A549 (cell line): ENCODE measurements around the gene YAE1. TPM values are rescaled to one million over a fixed set of nuclear protein-coding genes. Genes with fewer than 3 reads are reported as not detected.

ENCODE experiments used
- ATAC-seq, 2 experiments: fragments of 200-7000 bp in 1 of 2; fragments of >200 bp in 1 of 2; cut with Nextera tagmentation in 1 of 2; cut with Tn5 transposase in 1 of 2; 3 replicates each; pipeline versions ENCODE4 v1.8.0 to v1.9.1; 2018 to 2020; ENCODE audit warnings: mild to moderate bottlenecking in 1 of 2, moderate library complexity in 1 of 2
- CTCF ChIA-PET: fragments of 300-600 bp; sonication (Branson Sonifier 250); formaldehyde crosslinking; extraction: SDS; loops from one replicate; lab custom pipeline; 2021; ENCODE audit warnings: antibody characterized with exemption, inconsistent platforms; lab: Yijun Ruan, JAX
- POLR2A ChIA-PET: fragments of 350-600 bp; formaldehyde crosslinking; extraction: SDS; loops from one replicate; lab custom pipeline; 2021; ENCODE audit warnings: antibody characterized with exemption, inconsistent platforms; lab: Yijun Ruan, JAX
- DNase-seq, 2 experiments: peaks; one replicate each; pipeline versions ENCODE4 v3.0.0 to v3.0.0-alpha.2; 2011 to 2016; ENCODE audit warnings: low read depth in 1 of 2, low spot score in 1 of 2
- FAIRE-seq: peaks from 2 replicates; lab custom pipeline; 2011; peaks lifted over from hg19 to GRCh38; lab: Jason Lieb, UNC
- H3K27ac ChIP-seq, 2 experiments: fragments of >200 bp; sonication (Bioruptor Twin); formaldehyde crosslinking; 3 replicates each; pipeline ENCODE4 v1.5.1; 2016 to 2017
- H3K4me1 ChIP-seq: fragments of >200 bp; sonication (Bioruptor Twin); formaldehyde crosslinking; 3 replicates; pipeline ENCODE4 v1.6.1; 2016
- H3K4me2 ChIP-seq: fragments of >200 bp; sonication (Bioruptor Twin); formaldehyde crosslinking; 3 replicates; pipeline ENCODE4 v1.6.1; 2016
- H3K4me3 ChIP-seq: fragments of >200 bp; sonication (Bioruptor Twin); formaldehyde crosslinking; 3 replicates; pipeline ENCODE4 v1.5.1; 2016
- H3K9me3 ChIP-seq: fragments of >200 bp; sonication (Bioruptor Twin); formaldehyde crosslinking; 3 replicates; pipeline ENCODE4 v1.6.1; 2016
- BHLHE40 ChIP-seq: IDR thresholded peaks from 2 replicates; pipeline ENCODE4 v1.6.1; 2012; ENCODE audit warnings: low read depth, low read length, inconsistent platforms
- FOSL2 ChIP-seq, 2 experiments: fragments of 450-650 bp in 1 of 2; fragments of >200 bp in 1 of 2; sonication (Bioruptor Twin) in 1 of 2; formaldehyde crosslinking; IDR thresholded peaks; 2 replicates each; pipeline versions ENCODE4 v1.5.0 to v1.6.1; 2016 to 2020; ENCODE audit warnings: mild to moderate bottlenecking in 1 of 2, moderate library complexity in 1 of 2
- HEYL ChIP-seq: fragments of 250-450 bp; sonication (Bioruptor Pico); IDR thresholded peaks from 2 replicates; pipeline ENCODE4 v1.8.0; 2021; ENCODE audit warnings: mild to moderate bottlenecking, moderate library complexity
- HOXB5 ChIP-seq: fragments of 250-450 bp; sonication (Bioruptor Pico); IDR thresholded peaks from 2 replicates; pipeline ENCODE4 v1.5.0; 2020; ENCODE audit warnings: mild to moderate bottlenecking, moderate library complexity
- JUN ChIP-seq, 2 experiments: fragments of >200 bp; sonication (Bioruptor Twin); formaldehyde crosslinking; IDR thresholded peaks; 2 replicates in 1 of 2; 3 replicates in 1 of 2; pipeline ENCODE4 v1.6.1; 2016 to 2017
- JUNB ChIP-seq: fragments of >200 bp; sonication (Bioruptor Twin); formaldehyde crosslinking; IDR thresholded peaks from 2 replicates; pipeline ENCODE4 v1.6.1; 2016
- KDM1A ChIP-seq: fragments of 200-600 bp; sonication (generic); IDR thresholded peaks from 2 replicates; pipeline ENCODE4 v1.6.1; 2016; ENCODE audit warnings: low read depth, mild to moderate bottlenecking
- KDM5A ChIP-seq: fragments of 200-600 bp; sonication (generic); IDR thresholded peaks from 2 replicates; pipeline ENCODE4 v1.6.1; 2016; ENCODE audit warnings: antibody characterized with exemption, mild to moderate bottlenecking
- MAZ ChIP-seq: fragments of 150-350 bp; IDR thresholded peaks from 2 replicates; pipeline ENCODE4 v1.6.1; 2014; ENCODE audit warnings: antibody characterized with exemption, low read depth, low read length, borderline replicate concordance
- NR3C1 ChIP-seq: fragments of >200 bp; sonication (Bioruptor Twin); formaldehyde crosslinking; IDR thresholded peaks from 3 replicates; pipeline ENCODE4 v1.6.1; 2017
- RAD21 ChIP-seq, 2 experiments: fragments of >200 bp in 1 of 2; sonication (Bioruptor Twin) in 1 of 2; formaldehyde crosslinking in 1 of 2; IDR thresholded peaks in 1 of 2; conservative IDR thresholded peaks in 1 of 2; 2 replicates in 1 of 2; 3 replicates in 1 of 2; pipeline ENCODE4 v1.6.1; 2012 to 2018; ENCODE audit warnings: inconsistent platforms in 1 of 2
- RCOR1 ChIP-seq: fragments of 150-350 bp; IDR thresholded peaks from 2 replicates; pipeline ENCODE4 v1.6.1; 2014; ENCODE audit warnings: antibody characterized with exemption, low read length, low read depth
- RFX5 ChIP-seq: fragments of 450-650 bp; IDR thresholded peaks from 2 replicates; pipeline ENCODE4 v1.7.1; 2014; ENCODE audit warnings: antibody characterized with exemption, mild to moderate bottlenecking, moderate library complexity
- ZFP36 ChIP-seq: fragments of 450-650 bp; IDR thresholded peaks from 2 replicates; pipeline ENCODE4 v1.6.1; 2014; ENCODE audit warnings: borderline replicate concordance; ENCODE audit not compliant: partially characterized antibody
- ZNF302 ChIP-seq: fragments of 250-450 bp; sonication (Bioruptor Pico); IDR thresholded peaks from 2 replicates; pipeline ENCODE4 v1.9.0; 2021; ENCODE audit warnings: inconsistent platforms, mild to moderate bottlenecking, moderate library complexity
- ZSCAN20 ChIP-seq: fragments of 250-450 bp; sonication (Bioruptor Pico); IDR thresholded peaks from 2 replicates; pipeline ENCODE4 v1.8.0; 2022; ENCODE audit warnings: mild to moderate bottlenecking, moderate library complexity
- WGBS: methylation state at CpG from one replicate; pipeline ENCODE4 v1.1.6; 2017; ENCODE audit errors: missing lambda C conversion rate; 5-methylcytosine and 5-hydroxymethylcytosine counted together
- polyA plus RNA-seq, 4 experiments: library from polyadenylated mRNA; depleted of rRNA in 3 of 4; stranded (reverse); fragments of >200 nt; fragmentation: RNase III in 1 of 4; extraction: RNeasy Plus Mini Kit Qiagen cat#74134 plus additional on column Dnase treatment in 1 of 4; gene quantifications; 2 replicates in 3 of 4; 3 replicates in 1 of 4; pipeline ENCODE4 v1.2.3, GENCODE V29; 2011 to 2017
- TF ChIP-seq, protein P1 (sequence below): fragments of 200-600 bp; sonication (generic); IDR thresholded peaks from 2 replicates; pipeline ENCODE4 v1.6.1; 2016; ENCODE audit warnings: antibody characterized with exemption, mild to moderate bottlenecking, moderate library complexity
- TF ChIP-seq, protein P2 (sequence below): IDR thresholded peaks from 2 replicates; pipeline ENCODE4 v1.6.1; 2012; ENCODE audit warnings: low read depth, borderline replicate concordance
- TF ChIP-seq, protein P3 (sequence below): fragments of 250-450 bp; sonication (Bioruptor Pico); IDR thresholded peaks from 2 replicates; pipeline ENCODE4 v1.5.0; 2020; ENCODE audit warnings: low read depth, mild to moderate bottlenecking, moderate library complexity
- TF ChIP-seq, protein P4 (sequence below): fragments of >200 bp; sonication (Bioruptor Twin); formaldehyde crosslinking; IDR thresholded peaks from 3 replicates; pipeline ENCODE4 v1.5.1; 2016
- TF ChIP-seq, protein P5 (sequence below): fragments of >200 bp; sonication (Bioruptor Twin); formaldehyde crosslinking; IDR thresholded peaks from 3 replicates; pipeline ENCODE4 v1.6.1; 2016

The YAE1 gene
- polyA plus RNA-seq, 2 of the 4 experiments (the other 2 are of a cell fraction), result 59.1 to 61.2 TPM

DNA sequence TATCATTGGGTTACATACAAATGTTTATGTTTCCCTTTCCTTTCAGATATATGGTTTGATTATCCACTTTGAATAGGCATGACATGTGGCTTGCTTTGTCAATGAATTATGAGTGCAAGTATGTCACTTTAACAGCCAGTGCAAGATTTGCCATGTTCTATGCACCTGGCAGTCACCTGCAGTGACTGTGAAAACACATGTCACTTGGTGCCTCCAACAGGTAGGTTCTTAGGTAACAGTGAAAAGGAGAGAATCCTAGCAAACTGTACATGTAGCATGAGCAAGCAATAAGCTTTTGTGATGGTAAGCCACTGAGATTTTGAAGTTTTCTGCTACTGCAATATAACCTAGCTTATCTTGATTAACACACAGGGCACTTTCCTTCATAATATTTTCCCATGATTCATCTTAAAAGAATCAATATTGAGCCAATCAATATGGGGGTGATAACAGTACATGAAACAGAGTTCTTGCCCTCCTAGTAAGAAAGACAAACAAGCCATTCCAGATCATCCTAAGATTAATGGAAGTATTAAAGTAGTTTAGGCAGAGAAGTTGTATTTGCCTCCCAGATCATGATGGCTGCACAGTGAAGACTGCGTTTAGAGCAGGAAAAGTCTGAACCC is 49.3 kb downstream of the YAE1 start:
- Histone ChIP-seq H3K4me1 (peaks cover 6% of the 10 kb centered on the region; the same call in 1 of the 3 replicates), H3K9me3 (no peaks in the 10 kb centered on the region), H3K27ac (no peak overlapping the region), H3K4me3 (no peak overlapping the region), H3K4me2 (no peak overlapping the region)
- CTCF ChIA-PET, result interaction anchor here (1.8 to 2.5 kb wide), 2 partner anchors 8 to 35 kb away, joined by 6 read pairs; partner anchors contain the start of gene RALA
- 80% methylated on average over 1 of the region's 1 CpG for WGBS
- FAIRE-seq (no peak), ATAC-seq (no peak), DNase-seq (no peak)
- POLR2A ChIA-PET, result no interaction called here
- no peak for TF ChIP-seq JUNB
- no peak for TF ChIP-seq ZFP36
- TF ChIP-seq MAZ, result no peak
- TF ChIP-seq, protein P1, sequence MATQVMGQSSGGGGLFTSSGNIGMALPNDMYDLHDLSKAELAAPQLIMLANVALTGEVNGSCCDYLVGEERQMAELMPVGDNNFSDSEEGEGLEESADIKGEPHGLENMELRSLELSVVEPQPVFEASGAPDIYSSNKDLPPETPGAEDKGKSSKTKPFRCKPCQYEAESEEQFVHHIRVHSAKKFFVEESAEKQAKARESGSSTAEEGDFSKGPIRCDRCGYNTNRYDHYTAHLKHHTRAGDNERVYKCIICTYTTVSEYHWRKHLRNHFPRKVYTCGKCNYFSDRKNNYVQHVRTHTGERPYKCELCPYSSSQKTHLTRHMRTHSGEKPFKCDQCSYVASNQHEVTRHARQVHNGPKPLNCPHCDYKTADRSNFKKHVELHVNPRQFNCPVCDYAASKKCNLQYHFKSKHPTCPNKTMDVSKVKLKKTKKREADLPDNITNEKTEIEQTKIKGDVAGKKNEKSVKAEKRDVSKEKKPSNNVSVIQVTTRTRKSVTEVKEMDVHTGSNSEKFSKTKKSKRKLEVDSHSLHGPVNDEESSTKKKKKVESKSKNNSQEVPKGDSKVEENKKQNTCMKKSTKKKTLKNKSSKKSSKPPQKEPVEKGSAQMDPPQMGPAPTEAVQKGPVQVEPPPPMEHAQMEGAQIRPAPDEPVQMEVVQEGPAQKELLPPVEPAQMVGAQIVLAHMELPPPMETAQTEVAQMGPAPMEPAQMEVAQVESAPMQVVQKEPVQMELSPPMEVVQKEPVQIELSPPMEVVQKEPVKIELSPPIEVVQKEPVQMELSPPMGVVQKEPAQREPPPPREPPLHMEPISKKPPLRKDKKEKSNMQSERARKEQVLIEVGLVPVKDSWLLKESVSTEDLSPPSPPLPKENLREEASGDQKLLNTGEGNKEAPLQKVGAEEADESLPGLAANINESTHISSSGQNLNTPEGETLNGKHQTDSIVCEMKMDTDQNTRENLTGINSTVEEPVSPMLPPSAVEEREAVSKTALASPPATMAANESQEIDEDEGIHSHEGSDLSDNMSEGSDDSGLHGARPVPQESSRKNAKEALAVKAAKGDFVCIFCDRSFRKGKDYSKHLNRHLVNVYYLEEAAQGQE, result no peak
- TF ChIP-seq, protein P2, sequence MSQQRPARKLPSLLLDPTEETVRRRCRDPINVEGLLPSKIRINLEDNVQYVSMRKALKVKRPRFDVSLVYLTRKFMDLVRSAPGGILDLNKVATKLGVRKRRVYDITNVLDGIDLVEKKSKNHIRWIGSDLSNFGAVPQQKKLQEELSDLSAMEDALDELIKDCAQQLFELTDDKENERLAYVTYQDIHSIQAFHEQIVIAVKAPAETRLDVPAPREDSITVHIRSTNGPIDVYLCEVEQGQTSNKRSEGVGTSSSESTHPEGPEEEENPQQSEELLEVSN, result no peak
- TF ChIP-seq, protein P3, sequence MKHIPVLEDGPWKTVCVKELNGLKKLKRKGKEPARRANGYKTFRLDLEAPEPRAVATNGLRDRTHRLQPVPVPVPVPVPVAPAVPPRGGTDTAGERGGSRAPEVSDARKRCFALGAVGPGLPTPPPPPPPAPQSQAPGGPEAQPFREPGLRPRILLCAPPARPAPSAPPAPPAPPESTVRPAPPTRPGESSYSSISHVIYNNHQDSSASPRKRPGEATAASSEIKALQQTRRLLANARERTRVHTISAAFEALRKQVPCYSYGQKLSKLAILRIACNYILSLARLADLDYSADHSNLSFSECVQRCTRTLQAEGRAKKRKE (CRISPR knock-in tag), result no peak
- TF ChIP-seq, protein P4, sequence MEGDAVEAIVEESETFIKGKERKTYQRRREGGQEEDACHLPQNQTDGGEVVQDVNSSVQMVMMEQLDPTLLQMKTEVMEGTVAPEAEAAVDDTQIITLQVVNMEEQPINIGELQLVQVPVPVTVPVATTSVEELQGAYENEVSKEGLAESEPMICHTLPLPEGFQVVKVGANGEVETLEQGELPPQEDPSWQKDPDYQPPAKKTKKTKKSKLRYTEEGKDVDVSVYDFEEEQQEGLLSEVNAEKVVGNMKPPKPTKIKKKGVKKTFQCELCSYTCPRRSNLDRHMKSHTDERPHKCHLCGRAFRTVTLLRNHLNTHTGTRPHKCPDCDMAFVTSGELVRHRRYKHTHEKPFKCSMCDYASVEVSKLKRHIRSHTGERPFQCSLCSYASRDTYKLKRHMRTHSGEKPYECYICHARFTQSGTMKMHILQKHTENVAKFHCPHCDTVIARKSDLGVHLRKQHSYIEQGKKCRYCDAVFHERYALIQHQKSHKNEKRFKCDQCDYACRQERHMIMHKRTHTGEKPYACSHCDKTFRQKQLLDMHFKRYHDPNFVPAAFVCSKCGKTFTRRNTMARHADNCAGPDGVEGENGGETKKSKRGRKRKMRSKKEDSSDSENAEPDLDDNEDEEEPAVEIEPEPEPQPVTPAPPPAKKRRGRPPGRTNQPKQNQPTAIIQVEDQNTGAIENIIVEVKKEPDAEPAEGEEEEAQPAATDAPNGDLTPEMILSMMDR, result no peak
- TF ChIP-seq JUN (IDR thresholded peaks at IDR 0.05), result no peak
- no peak for TF ChIP-seq KDM5A
- no peak for TF ChIP-seq FOSL2 (IDR thresholded peaks at IDR 0.05)
- no peak for TF ChIP-seq FOSL2 (CRISPR knock-in tag; IDR thresholded peaks at IDR 0.05)
- no peak for TF ChIP-seq NR3C1
- TF ChIP-seq BHLHE40, result no peak
- TF ChIP-seq RFX5, result no peak
- TF ChIP-seq KDM1A, result no peak
- TF ChIP-seq HEYL (CRISPR knock-in tag), result no peak
- no peak for TF ChIP-seq ZSCAN20 (CRISPR knock-in tag)

DNA sequence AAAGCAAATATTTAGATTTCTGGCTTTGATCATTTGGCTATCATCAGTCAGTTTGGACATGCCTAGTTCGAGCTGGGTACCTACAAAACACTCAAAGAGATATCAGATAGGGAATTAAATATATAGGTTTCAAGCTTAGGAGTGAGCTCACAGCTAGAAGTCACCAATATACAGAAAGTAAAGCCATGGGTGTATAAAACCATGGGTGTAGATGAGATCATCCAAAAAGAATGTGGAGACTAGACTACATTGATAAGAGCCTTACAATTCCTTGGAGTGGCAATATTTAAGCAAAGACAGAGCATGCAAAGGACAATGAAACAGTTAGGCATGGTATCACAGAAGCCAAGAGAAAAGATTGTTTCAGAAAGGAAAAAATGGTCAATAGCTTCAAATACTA is 49.9 kb downstream of the YAE1 start:
- POLR2A ChIA-PET, result no interaction called here
- ATAC-seq, result no peak
- CTCF ChIA-PET, result interaction anchor here (2.5 kb wide), 1 partner anchor 36 kb away, joined by 6 read pairs; no protein-coding TSS in a partner anchor
- Histone ChIP-seq H3K4me3 (no peak overlapping the region), H3K27ac (no peak overlapping the region), H3K4me2 (no peak overlapping the region), H3K4me1 (peaks cover 6% of the 10 kb centered on the region; the same call in 2 of the 3 replicates)
- 0% methylated on average over 1 of the region's 1 CpG for WGBS
- TF ChIP-seq HOXB5 (no peak), KDM1A (no peak), RCOR1 (no peak), HEYL (CRISPR knock-in tag) (no peak), RFX5 (no peak), RAD21 (conservative IDR thresholded peaks at IDR 0.05 in 1 of 2, IDR thresholded peaks at IDR 0.05 in 1 of 2) (no peak), ZNF302 (CRISPR knock-in tag) (no peak)
- TF ChIP-seq, protein P5, sequence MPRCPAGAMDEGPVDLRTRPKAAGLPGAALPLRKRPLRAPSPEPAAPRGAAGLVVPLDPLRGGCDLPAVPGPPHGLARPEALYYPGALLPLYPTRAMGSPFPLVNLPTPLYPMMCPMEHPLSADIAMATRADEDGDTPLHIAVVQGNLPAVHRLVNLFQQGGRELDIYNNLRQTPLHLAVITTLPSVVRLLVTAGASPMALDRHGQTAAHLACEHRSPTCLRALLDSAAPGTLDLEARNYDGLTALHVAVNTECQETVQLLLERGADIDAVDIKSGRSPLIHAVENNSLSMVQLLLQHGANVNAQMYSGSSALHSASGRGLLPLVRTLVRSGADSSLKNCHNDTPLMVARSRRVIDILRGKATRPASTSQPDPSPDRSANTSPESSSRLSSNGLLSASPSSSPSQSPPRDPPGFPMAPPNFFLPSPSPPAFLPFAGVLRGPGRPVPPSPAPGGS, result no peak
- TF ChIP-seq, all 56 proteins: peak for 0
- no peak for FAIRE-seq
- no peaks in the 10 kb centered on the region for H3K9me3 ChIP-seq
- DNase-seq, result no peak
